ENCODE measurements around the gene DIPK1C. TPM values are rescaled to one million over a fixed set of nuclear protein-coding genes. Genes with fewer than 3 reads are reported as not detected.

Gene DIPK1C
- total RNA-seq, 2 donors from 2014 or later = not detected

DNA sequence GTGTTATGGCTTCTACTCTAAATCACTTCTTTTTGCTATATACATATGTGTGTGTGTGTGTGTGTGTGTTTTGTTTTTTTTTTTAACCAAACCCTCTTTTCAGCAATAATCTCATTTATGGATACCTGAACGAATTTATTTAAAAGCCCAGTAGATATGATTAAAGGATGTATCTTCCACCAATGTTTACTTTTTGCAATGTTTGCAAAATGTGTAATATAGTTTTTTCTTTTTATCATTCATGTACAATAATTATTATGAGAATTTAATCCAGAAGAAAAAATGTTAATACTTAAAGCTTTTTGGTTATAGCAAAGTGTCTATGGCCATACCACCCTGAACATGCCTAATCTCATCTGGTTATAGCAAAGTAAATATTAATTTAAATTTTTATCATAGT lies 37.4 kb upstream of the DIPK1C start:
- no peaks in the 10 kb centered on the region for H3K27me3 Mint-ChIP-seq
- ATAC-seq (replicated peaks) = no peak
- peaks cover 24% of the 10 kb centered on the region for H3K36me3 Mint-ChIP-seq (ENCODE audit: low read depth)
- no peak overlapping the region for H3K27ac Mint-ChIP-seq
- H3K9me3 Mint-ChIP-seq = no peaks in the 10 kb centered on the region
- no peaks in the 10 kb centered on the region for H3K4me1 Mint-ChIP-seq
- H3K4me3 Mint-ChIP-seq = peak overlapping the region; percentile 93

DNA sequence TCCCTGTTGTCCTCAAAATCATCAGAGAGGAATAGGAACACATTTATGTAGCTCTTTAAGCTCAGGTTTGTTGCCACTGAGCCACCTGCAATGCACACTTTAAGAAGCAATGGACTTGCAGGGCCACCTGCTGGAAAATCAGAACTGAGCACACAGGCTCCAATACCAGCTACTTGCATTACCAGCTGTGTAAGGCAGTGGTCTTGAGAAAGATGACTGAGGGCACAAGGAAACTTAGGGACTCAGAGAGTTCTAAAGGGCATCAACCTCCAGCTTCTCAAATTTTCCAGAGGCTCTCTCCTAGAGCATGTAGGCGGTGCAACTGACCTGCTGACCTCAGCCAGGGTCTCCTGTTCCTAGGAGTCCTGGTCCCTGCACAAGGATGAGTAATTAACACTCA lies 36.6 kb upstream of the DIPK1C start:
- no peaks in the 10 kb centered on the region for H3K27me3 Mint-ChIP-seq
- ATAC-seq (replicated peaks) = no peak
- H3K4me3 Mint-ChIP-seq = no peak overlapping the region
- H3K27ac Mint-ChIP-seq = no peak overlapping the region
- peaks cover 17% of the 10 kb centered on the region for H3K36me3 Mint-ChIP-seq (ENCODE audit: low read depth)
- H3K9me3 Mint-ChIP-seq = no peaks in the 10 kb centered on the region
- no peaks in the 10 kb centered on the region for H3K4me1 Mint-ChIP-seq

DNA sequence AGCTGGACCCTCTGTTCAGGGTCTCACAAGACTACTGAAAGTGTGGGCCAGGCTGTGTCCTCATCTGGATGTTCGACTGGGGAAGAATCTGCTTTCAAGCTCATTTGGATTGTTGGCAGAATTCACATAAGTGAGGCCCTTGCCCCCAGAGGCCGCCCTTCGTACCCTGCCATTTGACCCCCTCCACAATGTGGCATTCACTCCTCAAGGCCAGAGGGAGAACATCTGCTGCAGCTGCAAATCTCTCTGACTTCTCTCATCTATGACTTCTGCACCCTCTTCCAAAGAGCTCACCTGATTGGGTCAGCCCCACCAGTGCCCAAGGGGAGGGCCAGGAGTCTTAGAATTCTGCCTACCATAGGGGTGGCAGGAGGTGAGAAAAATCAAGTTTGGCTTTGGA lies 35.2 kb upstream of the DIPK1C start:
- Mint-ChIP-seq H3K9me3 (no peaks in the 10 kb centered on the region), H3K4me1 (no peaks in the 10 kb centered on the region), H3K27ac (no peak overlapping the region), H3K4me3 (no peak overlapping the region), H3K36me3 (ENCODE audit: low read depth) (peaks cover 9% of the 10 kb centered on the region), H3K27me3 (no peaks in the 10 kb centered on the region)
- no peak for ATAC-seq (replicated peaks)

DNA sequence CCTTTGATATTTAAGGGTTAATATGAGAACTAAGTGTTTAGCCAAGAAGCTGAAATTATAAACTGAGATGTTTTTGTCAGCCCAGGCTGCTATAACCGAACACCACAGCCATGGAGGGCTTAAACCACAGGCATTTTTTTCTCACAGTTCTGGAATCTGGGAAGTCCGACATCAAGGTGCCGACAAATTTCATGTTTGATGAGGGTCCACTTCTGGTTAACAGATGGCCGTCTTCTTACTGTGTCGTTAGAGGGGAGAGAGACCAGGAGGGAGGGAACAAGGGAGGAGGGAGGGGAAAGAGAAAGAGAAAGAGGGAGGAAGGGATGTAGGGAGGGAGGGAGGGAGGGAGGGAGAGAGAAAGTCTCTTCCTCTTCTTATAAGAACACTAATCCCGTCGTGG lies 32.6 kb upstream of the DIPK1C start:
- Mint-ChIP-seq H3K9me3 (no peaks in the 10 kb centered on the region), H3K4me3 (no peak overlapping the region), H3K27me3 (no peaks in the 10 kb centered on the region), H3K4me1 (peaks cover 2% of the 10 kb centered on the region), H3K36me3 (ENCODE audit: low read depth) (no peaks in the 10 kb centered on the region), H3K27ac (no peak overlapping the region)
- ATAC-seq (replicated peaks) = no peak

DNA sequence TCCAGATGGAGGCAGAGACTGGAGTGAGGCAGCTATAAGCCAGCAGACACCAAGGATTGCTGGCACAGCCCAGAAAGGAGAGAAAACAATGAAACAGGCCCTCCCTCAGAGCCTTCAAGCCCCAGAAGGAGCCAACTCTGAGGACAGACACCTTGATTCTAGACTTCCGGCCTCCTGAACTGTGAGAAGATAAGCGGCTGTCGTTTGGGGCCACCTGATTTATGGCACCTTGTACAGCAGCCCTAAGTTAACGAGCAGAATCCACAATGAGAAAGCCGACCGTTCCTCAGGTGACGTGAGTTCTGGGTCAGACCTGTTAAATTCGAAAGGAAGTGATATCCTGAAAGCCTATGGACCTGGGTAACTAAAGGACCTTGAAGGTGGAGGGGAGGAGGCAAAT lies 31.8 kb upstream of the DIPK1C start:
- H3K27me3 Mint-ChIP-seq = no peaks in the 10 kb centered on the region

DNA sequence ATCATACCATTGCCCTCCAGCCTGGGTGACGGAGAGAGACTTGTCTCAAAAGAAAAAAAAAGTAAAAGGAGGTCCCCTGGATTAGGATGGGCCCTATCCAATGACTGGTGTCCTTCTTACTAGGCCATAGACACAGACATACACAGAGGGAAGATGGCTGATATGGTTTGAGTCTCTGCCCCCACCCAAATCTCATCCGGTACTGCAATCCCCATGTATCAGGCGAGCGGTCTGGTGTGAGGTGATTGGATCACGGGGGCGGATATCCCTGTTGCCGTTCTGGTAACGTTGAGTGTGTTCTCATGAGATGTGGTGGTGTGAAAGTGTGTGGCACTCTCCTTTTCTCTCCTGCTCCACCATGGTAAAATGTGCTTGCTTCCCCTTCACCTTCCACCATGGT lies 31.2 kb upstream of the DIPK1C start:
- H3K4me3 Mint-ChIP-seq = no peak overlapping the region
- no peaks in the 10 kb centered on the region for H3K36me3 Mint-ChIP-seq (ENCODE audit: low read depth)
- H3K27ac Mint-ChIP-seq = no peak overlapping the region
- H3K4me1 Mint-ChIP-seq = peaks cover 4% of the 10 kb centered on the region
- no peaks in the 10 kb centered on the region for H3K9me3 Mint-ChIP-seq
- ATAC-seq (replicated peaks) = no peak
- no peaks in the 10 kb centered on the region for H3K27me3 Mint-ChIP-seq

More for the DNA sequence above, 31.8 kb upstream of the DIPK1C start:
- ATAC-seq (replicated peaks) = no peak
- Mint-ChIP-seq H3K9me3 (no peaks in the 10 kb centered on the region), H3K4me1 (peaks cover 4% of the 10 kb centered on the region), H3K4me3 (no peak overlapping the region), H3K27ac (peak overlapping the region; percentile 1), H3K36me3 (ENCODE audit: low read depth) (no peaks in the 10 kb centered on the region)

DNA sequence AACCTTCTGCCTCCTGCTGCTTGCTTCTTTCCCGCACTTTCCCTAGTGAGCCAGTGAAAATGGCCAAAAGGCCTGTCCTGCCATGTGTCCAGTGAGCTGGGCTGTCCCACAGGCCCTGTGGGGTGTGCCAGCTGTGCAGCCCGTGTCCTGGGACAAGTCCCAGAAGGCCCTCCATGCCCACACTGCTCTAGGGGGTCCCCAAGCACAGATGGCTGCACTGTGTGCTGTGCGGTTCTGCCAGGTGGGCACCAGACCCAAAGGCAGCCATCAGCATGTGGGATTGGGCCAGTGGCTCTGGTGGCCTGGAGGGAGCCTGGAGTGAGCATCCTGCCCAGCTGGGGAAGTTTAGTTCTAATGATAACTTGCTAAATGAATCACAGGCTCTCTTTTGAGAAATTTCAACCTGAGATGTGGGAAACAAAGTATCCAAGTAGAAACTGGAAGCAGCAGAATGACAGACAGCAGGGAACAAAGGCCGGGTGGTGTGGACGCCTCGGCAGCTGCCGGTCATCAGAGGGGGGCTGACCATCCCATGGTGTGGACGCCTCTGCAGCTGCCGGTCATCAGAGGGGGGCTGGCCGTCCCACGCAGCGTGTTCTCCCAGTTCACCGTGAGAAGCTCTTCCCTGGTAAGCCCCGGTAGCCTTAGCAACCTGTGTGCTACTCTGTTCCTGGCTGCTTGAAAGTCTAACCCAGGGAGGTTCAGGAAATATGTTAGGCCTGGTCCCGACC lies 29.2 kb upstream of the DIPK1C start:
- Mint-ChIP-seq H3K27me3 (peaks cover 4% of the 10 kb centered on the region), H3K27ac (no peak overlapping the region), H3K36me3 (ENCODE audit: low read depth) (no peaks in the 10 kb centered on the region), H3K9me3 (no peaks in the 10 kb centered on the region), H3K4me3 (no peak overlapping the region), H3K4me1 (peaks cover 4% of the 10 kb centered on the region)
- ATAC-seq (replicated peaks) = no peak

DNA sequence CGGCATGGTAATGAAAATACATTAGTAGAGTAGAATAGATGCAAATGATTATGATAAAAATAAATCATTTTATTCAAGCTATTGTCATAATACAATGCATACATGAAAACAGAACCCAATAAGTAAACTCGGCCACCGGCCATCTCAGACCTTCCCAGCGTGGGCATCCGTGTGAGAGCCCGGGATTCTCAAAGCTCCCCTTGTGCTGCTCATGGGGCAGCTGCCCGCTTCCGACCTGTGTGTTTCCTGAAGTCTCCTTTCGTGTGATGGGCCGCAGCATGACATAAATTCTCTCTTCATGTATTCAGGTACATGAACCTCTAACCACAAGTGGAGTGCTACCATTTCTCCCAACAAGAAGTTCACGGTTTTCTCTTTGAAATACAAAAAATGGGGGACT lies 25.6 kb upstream of the DIPK1C start:
- no peak for ATAC-seq (replicated peaks)
- Mint-ChIP-seq H3K27ac (no peak overlapping the region), H3K27me3 (peaks cover 8% of the 10 kb centered on the region), H3K36me3 (ENCODE audit: low read depth) (no peaks in the 10 kb centered on the region), H3K4me3 (no peak overlapping the region), H3K9me3 (no peaks in the 10 kb centered on the region), H3K4me1 (peaks cover 4% of the 10 kb centered on the region)

DNA sequence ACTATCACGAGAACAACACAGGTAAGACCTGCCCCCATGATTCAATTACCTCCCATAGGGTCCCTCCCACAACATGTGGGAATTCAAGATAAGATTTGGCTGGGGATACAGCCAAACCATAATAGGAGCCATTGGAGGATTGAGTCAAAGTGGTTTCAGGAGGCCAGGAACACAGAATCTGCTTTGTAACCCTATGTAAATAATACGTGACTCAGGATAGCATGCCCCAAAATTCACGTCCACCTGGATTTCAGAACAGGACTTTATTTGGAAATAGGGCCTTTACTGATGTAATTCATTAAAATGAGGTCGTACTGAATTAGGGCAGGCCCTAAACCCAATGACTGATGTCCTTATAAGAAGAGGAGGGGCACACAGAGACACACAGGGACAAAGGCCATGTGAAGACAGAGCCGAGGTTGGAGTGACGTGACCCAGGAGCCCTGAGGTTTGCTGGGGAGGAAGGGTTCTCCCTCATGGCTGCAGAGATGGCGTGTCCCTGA lies 23.1 kb upstream of the DIPK1C start:
- ATAC-seq (replicated peaks) = no peak
- Mint-ChIP-seq H3K4me3 (no peak overlapping the region), H3K27ac (no peak overlapping the region), H3K4me1 (peaks cover 4% of the 10 kb centered on the region), H3K36me3 (ENCODE audit: low read depth) (no peaks in the 10 kb centered on the region), H3K9me3 (no peaks in the 10 kb centered on the region), H3K27me3 (peaks cover 10% of the 10 kb centered on the region)

DNA sequence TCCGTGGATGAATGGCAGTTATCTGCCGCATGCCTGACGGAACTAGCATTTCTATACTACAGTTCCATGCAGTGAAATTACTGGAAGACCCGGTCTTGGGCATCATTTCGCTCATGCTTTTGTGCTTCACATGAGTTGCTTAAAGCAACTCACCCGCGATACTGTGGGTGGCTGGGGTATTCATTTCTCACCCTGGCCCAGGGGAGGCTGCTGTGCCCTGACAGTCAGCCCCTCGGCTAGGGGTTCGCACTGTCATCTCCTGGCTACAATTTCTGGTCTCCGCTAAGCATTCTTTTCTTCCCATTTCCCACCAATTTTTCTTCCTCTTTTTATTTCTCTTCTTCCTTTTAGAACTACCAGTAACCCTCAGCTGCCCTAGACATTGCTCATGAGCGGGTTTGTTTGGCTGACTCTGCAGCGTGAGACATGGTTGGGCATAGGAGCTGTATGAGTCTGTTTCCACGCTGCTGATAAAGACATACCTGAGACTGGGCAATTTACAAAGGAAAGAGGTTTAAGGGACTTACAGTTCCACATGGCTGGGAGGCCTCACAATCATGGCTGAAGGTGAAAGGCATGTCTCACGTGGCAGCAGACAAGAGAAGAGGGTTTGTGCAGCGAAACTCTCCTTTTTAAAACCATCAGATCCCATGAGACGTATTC lies 22.5 kb upstream of the DIPK1C start:
- Mint-ChIP-seq H3K27ac (no peak overlapping the region), H3K27me3 (peaks cover 11% of the 10 kb centered on the region), H3K4me3 (no peak overlapping the region), H3K9me3 (no peaks in the 10 kb centered on the region), H3K36me3 (ENCODE audit: low read depth) (no peaks in the 10 kb centered on the region), H3K4me1 (peaks cover under 1% of the 10 kb centered on the region)
- no peak for ATAC-seq (replicated peaks)

DNA sequence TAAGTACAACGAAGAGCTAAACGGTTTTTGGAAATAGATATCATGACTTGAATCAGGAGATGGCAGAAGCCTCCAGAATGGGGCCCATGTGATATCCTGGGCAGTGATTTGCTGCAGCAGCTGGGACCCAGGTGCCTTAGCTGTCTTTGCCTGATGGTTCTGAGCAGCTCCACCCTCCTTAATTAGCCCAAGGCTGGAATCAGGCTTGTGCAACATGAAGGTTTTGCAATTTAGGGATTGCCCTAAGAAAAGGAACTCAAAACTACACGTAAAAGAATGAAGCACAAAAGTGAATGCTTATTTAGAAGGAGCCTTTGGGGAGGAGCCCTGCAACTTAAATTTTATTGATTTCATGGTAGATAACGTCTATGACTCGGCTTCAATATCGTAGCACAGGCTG lies 21.8 kb upstream of the DIPK1C start:
- Mint-ChIP-seq H3K27me3 (peaks cover 11% of the 10 kb centered on the region), H3K4me3 (no peak overlapping the region), H3K9me3 (no peaks in the 10 kb centered on the region), H3K36me3 (ENCODE audit: low read depth) (no peaks in the 10 kb centered on the region), H3K4me1 (no peaks in the 10 kb centered on the region), H3K27ac (no peak overlapping the region)
- ATAC-seq (replicated peaks) = no peak

DNA sequence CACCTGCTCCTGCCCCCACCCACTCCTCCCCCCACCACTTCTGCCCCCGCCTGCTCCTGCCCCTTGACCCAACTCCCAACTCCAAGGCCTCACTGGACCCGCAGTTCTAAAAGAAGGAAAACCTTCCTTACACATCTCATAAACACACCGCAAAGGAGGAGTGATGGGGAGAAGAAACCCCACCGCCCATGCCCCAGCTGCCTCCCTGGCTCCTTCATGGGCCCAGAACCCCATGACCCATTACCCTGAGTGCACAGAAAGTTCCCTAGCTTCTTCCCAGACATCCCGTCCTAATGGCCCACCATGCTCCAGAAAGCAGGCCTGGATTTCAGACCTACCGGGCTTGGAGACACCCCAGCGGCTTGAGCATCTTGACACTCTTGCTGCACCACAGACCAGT lies 21.2 kb upstream of the DIPK1C start:
- ATAC-seq (replicated peaks) = no peak
- no peak overlapping the region for H3K27ac Mint-ChIP-seq
- H3K9me3 Mint-ChIP-seq = no peaks in the 10 kb centered on the region
- H3K4me1 Mint-ChIP-seq = no peaks in the 10 kb centered on the region
- no peaks in the 10 kb centered on the region for H3K36me3 Mint-ChIP-seq (ENCODE audit: low read depth)
- H3K27me3 Mint-ChIP-seq = peaks cover 11% of the 10 kb centered on the region
- no peak overlapping the region for H3K4me3 Mint-ChIP-seq

DNA sequence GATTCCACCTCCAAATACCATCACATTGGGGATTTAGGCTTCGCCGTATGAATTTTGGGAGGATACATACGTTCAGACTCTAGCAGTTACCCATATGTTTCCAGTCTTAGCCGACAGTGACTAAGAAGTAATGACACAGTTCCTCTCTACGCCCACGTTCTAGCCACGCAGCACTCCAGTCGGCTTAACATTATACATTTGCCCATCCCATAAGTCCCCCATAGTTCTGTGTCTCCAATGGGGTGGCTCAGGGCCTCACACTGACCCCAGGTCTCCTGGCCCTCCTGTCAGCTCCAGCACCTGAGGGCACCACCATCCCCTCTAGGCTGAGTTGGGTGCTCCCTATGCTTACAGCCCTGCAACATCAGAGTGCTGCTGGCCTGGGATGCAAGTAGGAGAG lies 20.7 kb upstream of the DIPK1C start:
- Mint-ChIP-seq H3K36me3 (ENCODE audit: low read depth) (no peaks in the 10 kb centered on the region), H3K27ac (no peak overlapping the region), H3K4me3 (no peak overlapping the region), H3K4me1 (no peaks in the 10 kb centered on the region), H3K9me3 (no peaks in the 10 kb centered on the region), H3K27me3 (peaks cover 8% of the 10 kb centered on the region)
- ATAC-seq (replicated peaks) = no peak

DNA sequence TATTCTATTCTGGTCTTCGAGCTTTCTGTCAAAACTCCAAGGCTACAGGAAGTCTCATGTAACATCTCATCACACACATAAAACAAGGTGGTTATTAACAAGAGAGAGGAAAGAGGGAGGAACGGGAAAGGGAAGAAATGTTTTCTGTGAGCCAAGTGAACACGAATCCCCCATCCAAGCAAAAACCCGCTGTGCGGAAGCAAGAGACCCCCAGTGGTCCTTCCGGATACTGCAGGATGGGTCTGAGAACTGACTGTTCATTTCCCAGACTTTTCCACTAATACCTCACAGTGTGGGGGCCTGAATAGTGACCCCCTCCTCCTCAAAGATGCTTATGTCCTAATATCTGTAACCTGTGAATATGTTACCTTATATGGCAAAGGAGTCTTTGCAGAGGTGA lies 19.0 kb upstream of the DIPK1C start:
- no peaks in the 10 kb centered on the region for H3K9me3 Mint-ChIP-seq
- H3K4me1 Mint-ChIP-seq = no peaks in the 10 kb centered on the region
- H3K27ac Mint-ChIP-seq = no peak overlapping the region
- H3K4me3 Mint-ChIP-seq = no peak overlapping the region
- H3K27me3 Mint-ChIP-seq = peaks cover 6% of the 10 kb centered on the region
- ATAC-seq (replicated peaks) = no peak
- no peaks in the 10 kb centered on the region for H3K36me3 Mint-ChIP-seq (ENCODE audit: low read depth)

DNA sequence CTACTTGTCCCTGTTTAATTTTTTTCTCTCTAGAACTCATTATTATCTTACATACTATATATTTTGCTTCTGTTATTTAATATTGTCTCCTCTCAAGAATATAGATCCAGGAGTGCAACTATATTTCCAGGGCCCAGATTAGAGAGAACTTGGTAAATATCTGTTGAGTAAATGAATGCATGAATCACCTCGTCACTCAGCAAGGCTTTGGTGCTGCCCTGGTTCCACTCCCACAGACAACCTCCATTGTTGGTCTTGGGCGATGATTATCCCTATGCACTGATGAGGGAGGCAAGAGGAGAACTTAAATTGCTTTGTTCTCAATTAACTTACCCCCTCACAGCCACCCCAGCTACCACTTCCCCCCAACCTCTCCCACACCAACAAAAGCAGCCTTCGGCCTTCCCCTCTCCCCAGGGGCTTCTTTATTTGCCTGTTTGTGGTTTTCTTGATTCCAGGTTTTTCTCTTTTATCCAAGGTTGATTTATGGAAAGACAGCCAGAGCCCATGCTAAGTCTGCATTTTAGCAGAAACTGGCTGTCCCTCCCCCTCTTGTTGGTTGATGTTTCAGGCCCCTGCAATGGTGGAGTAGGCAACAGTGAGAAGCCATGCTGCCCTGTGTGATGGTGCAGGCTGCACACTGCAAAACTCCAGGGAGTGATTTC lies 17.0 kb upstream of the DIPK1C start:
- ATAC-seq (replicated peaks) = no peak
- Mint-ChIP-seq H3K4me1 (no peaks in the 10 kb centered on the region), H3K36me3 (ENCODE audit: low read depth) (no peaks in the 10 kb centered on the region), H3K27me3 (peaks cover 9% of the 10 kb centered on the region), H3K27ac (no peak overlapping the region), H3K4me3 (no peak overlapping the region), H3K9me3 (peaks cover 8% of the 10 kb centered on the region)

Data from activated T-helper 17 cell treated with anti-CD3 and anti-CD28 coated beads, Interleukin-2, amount 50 U/mL, for 72 hours (primary cell).